ENCODE measurements around the gene SAMHD1. TPM values are rescaled to one million over a fixed set of nuclear protein-coding genes. Genes with fewer than 3 reads are reported as not detected.

The SAMHD1 gene
- total and polyA plus RNA-seq, 9 of the 15 experiments (the other 6 are each of a cell fraction or from before 2014, with no cell fraction given): 6.8 to 20.4 (median 14.8) TPM

DNA sequence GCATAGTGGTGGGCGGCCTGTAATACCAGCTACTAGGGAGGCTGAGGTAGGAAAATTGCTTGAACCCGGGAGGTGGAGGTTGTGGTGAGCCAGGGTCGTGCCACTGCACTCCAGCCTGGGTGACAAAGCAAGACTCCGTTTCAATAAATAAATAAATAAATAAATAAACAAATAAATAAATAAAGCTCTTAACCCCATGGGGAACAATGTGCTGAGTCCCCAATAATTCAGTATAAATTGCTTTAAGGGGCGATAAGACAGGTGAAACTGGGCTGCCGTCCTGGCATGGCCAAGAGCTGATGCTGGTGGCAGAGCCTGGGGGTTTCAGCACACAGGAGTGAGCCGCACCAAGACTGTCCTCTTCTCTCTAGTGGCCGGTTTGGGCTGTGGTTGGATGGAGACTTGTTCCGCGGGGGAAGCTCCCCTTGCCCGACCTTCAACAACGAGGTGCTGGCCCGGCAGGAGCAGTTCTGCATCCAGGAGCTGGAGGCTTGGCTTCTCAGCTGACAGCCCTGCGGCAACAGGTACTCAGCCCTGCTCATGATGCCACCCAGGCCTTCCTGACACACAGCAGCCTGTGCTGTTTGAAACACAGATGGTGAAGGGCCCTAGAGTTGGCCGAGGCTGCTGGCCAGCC is 62.5 kb downstream of the SAMHD1 start (continued):
- no peak for TF ChIP-seq NR2C2 (CRISPR knock-in tag; IDR thresholded peaks at IDR 0.05)
- TF ChIP-seq NR2C2 (tag; IDR thresholded peaks at IDR 0.05): no peak
- no peak for TF ChIP-seq ARID3B (CRISPR knock-in tag; IDR thresholded peaks at IDR 0.05; ENCODE audit: borderline replicate concordance)

DNA sequence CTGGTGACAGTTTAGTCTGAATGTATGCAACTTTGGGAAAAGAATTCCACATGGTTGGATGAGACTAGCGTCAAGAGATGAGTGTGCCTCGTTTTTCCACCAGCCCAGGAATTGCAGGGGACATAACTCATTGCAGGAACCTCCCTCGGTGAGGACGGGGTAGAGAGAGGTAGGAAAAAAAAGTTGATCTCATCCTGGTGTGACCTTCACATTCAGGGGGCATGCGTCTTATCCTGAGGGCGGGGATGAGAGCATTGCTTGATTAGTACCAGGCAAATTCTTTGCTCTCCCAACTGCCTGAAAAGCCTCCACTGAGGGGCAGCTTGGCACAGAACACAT is 63.8 kb downstream of the SAMHD1 start:
- Histone ChIP-seq H3K4me3 (no peak overlapping the region), H4K20me1 (replicated peaks; ENCODE audit: control insufficient read depth, insufficient read depth, low read length) (peaks cover 6% of the 10 kb centered on the region; the same call in 1 of the 2 replicates), H3K9me3 (replicated peaks; ENCODE audit: control insufficient read depth, insufficient read depth, low read depth, low read length) (no peaks in the 10 kb centered on the region), H3K27ac (ENCODE audit: extremely low read depth, low read depth, low read length) (no peak overlapping the region), H3K4me1 (replicated peaks in 1 of 2; ENCODE audit: control insufficient read depth in 2 of 2, insufficient read depth in 2 of 2, low read length in 2 of 2) (peaks cover 0 to 13% of the 10 kb centered on the region in 2 experiments; a peak in 3 of 5 replicates), H3K9me1 (ENCODE audit: control insufficient read depth, insufficient read depth, low read length) (no peaks in the 10 kb centered on the region), H3K79me2 (ENCODE audit: control insufficient read depth, insufficient read depth, low read length) (no peaks in the 10 kb centered on the region), H3K9ac (ENCODE audit: insufficient read depth in 1 of 2, low read depth in 2 of 2, low read length in 2 of 2) (no peak overlapping the region; a peak in 1 of 4 replicates), H2AFZ (ENCODE audit: low read depth, low read length) (peak overlapping the region; percentile 92; the same call in 1 of the 2 replicates), H3K27me3 (ENCODE audit: control insufficient read depth in 2 of 2, insufficient read depth in 2 of 2, low read length in 2 of 2) (no peaks in the 10 kb centered on the region), H3K36me3 (ENCODE audit: control insufficient read depth, insufficient read depth, low read length) (peaks cover under 1% of the 10 kb centered on the region; the same call in 2 of the 3 replicates), H3K4me2 (ENCODE audit: insufficient read depth, low read length) (no peak overlapping the region)
- ChIA-PET CTCF (ENCODE audit: low intra/inter-chr PET ratio) (interaction anchor here (0.6 to 1.4 kb wide), 7 partner anchors 79 to 713 kb away, joined by 3 to 4 read pairs (median 3); no protein-coding TSS in a partner anchor), POLR2A (interaction anchor here (0.8 kb wide), 1 partner anchor 68 kb away, joined by 3 read pairs; no protein-coding TSS in a partner anchor)
- no peak for ATAC-seq
- WGBS (ENCODE audit: insufficient coverage, low coverage, missing lambda C conversion rate): 41% methylated on average over 6 of the region's 6 CpGs
- no TSS peak for BruUV-seq (replicated peaks)
- peak; percentile 11 for FAIRE-seq
- intact Hi-C loops (cut with micrococcal nuclease): loop anchor here (2.0 to 5.0 kb wide), 3 partner anchors 171 to 275 kb away; no protein-coding TSS in a partner anchor
- no peak for DNase-seq (ENCODE audit: extremely low read depth in 1 of 4, low spot score in 3 of 4)
- in situ Hi-C loops (cut with MboI): no loop called here
- no peak for TF ChIP-seq ZNF408 (CRISPR knock-in tag; IDR thresholded peaks at IDR 0.05; ENCODE audit: low read depth)
- TF ChIP-seq ZNF695 (CRISPR knock-in tag; IDR thresholded peaks at IDR 0.05): no peak
- TF ChIP-seq BRD4 (IDR thresholded peaks at IDR 0.05): no peak
- no peak for TF ChIP-seq ZNF75A (CRISPR knock-in tag; IDR thresholded peaks at IDR 0.05)
- no peak for TF ChIP-seq MNT (conservative IDR thresholded peaks at IDR 0.05)
- TF ChIP-seq, protein P1, sequence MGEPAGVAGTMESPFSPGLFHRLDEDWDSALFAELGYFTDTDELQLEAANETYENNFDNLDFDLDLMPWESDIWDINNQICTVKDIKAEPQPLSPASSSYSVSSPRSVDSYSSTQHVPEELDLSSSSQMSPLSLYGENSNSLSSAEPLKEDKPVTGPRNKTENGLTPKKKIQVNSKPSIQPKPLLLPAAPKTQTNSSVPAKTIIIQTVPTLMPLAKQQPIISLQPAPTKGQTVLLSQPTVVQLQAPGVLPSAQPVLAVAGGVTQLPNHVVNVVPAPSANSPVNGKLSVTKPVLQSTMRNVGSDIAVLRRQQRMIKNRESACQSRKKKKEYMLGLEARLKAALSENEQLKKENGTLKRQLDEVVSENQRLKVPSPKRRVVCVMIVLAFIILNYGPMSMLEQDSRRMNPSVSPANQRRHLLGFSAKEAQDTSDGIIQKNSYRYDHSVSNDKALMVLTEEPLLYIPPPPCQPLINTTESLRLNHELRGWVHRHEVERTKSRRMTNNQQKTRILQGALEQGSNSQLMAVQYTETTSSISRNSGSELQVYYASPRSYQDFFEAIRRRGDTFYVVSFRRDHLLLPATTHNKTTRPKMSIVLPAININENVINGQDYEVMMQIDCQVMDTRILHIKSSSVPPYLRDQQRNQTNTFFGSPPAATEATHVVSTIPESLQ (CRISPR knock-in tag; IDR thresholded peaks at IDR 0.05): no peak
- no peak for TF ChIP-seq ZNF583 (CRISPR knock-in tag; IDR thresholded peaks at IDR 0.05)
- no peak for TF ChIP-seq MTA2 (IDR thresholded peaks at IDR 0.05; ENCODE audit: low read depth)
- TF ChIP-seq ZNF707 (CRISPR knock-in tag; conservative IDR thresholded peaks at IDR 0.05): no peak
- TF ChIP-seq ZNF239 (CRISPR knock-in tag; IDR thresholded peaks at IDR 0.05): no peak
- TF ChIP-seq HDAC1 (IDR thresholded peaks at IDR 0.05): no peak
- TF ChIP-seq, protein P2, sequence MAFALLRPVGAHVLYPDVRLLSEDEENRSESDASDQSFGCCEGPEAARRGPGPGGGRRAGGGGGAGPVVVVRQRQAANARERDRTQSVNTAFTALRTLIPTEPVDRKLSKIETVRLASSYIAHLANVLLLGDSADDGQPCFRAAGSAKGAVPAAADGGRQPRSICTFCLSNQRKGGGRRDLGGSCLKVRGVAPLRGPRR (CRISPR knock-in tag; IDR thresholded peaks at IDR 0.05): no peak
- TF ChIP-seq NONO (IDR thresholded peaks at IDR 0.05; ENCODE audit: low read depth in 2 of 2, low read length in 1 of 2): no peak

Measured in K562 (cell line).